Prostate gland (tissue), 2 donors: ENCODE data around the gene ZBED1.

Experiments used
- POLR2A ChIP-seq: fragments of 450-650 bp; IDR thresholded peaks from one replicate; pipeline ENCODE4 v1.6.1; 2016; ENCODE audit warnings: antibody characterized with exemption, mild to moderate bottlenecking
- POLR2AphosphoS5 ChIP-seq: sonication (generic); formaldehyde crosslinking; IDR thresholded peaks from one replicate; pipeline ENCODE4 v1.6.1; 2017; ENCODE audit warnings: antibody characterized with exemption
- TF ChIP-seq, protein P1 (sequence below), 4 experiments: fragments of 200-600 bp in 2 of 4; fragments of 450-650 bp in 2 of 4; sonication (generic) in 2 of 4; IDR thresholded peaks; 1 replicate in 3 of 4; 2 replicates in 1 of 4; pipeline ENCODE4 v1.5.1; 2016 to 2019; ENCODE audit warnings: antibody characterized with exemption in 4 of 4, mild to moderate bottlenecking in 2 of 4, moderate library complexity in 2 of 4

DNA sequence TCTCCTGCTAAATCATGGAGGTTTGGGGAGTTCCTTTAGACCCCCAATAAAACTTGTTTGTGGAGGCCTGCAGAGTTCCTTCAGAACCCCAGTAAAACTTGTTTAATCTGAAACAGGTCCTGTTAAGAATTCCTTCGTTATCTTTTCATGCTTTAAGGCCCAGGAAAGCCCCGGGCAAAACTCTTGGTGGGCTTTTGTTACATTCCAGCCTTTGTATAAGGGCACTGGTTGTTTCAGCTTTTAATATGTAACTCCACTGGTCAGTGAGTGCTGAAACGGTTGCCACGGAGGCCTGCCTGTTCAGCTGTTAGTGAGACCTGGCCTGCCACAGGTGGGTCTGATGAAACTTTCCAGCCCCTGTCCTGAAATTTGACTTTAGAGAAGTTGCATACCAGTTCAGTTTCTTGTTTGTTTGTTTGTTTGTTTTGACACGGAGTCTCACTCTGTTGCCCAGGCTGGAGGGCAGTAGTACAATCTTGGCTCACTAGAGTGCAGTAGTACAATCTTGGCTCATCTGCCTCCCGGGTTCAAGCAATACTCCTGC is 12.4 kb upstream of the ZBED1 start:
- TF ChIP-seq POLR2AphosphoS5 (no peak), POLR2A (no peak)
- TF ChIP-seq, protein P1, sequence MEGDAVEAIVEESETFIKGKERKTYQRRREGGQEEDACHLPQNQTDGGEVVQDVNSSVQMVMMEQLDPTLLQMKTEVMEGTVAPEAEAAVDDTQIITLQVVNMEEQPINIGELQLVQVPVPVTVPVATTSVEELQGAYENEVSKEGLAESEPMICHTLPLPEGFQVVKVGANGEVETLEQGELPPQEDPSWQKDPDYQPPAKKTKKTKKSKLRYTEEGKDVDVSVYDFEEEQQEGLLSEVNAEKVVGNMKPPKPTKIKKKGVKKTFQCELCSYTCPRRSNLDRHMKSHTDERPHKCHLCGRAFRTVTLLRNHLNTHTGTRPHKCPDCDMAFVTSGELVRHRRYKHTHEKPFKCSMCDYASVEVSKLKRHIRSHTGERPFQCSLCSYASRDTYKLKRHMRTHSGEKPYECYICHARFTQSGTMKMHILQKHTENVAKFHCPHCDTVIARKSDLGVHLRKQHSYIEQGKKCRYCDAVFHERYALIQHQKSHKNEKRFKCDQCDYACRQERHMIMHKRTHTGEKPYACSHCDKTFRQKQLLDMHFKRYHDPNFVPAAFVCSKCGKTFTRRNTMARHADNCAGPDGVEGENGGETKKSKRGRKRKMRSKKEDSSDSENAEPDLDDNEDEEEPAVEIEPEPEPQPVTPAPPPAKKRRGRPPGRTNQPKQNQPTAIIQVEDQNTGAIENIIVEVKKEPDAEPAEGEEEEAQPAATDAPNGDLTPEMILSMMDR (IDR thresholded peaks at IDR 0.05) = no peak
